ELF-1 (cell line): ENCODE results near the gene SUCLA2.
"Not testable (repeated sequence)": the region's sequence is repeated elsewhere in the genome, so short reads cannot be mapped to it uniquely, and the experiment has no call there.

Experiments
- DNase-seq: peaks from one replicate; pipeline ENCODE4 v3.0.0-alpha.2; 2016; ENCODE audit warnings: low read depth, low spot score

SUCLA2 gene

GRCh38 chr13:47991859-47992258 lies 9.2 kb downstream of the SUCLA2 start:
- no peak for DNase-seq

- no peak for DNase-seq
Observed at GRCh38 chr13:47990920-47991466, 10.1 kb downstream of the SUCLA2 start.

GRCh38 chr13:47990427-47990826 lies 10.6 kb downstream of the SUCLA2 start:
- no peak for DNase-seq

- no peak for DNase-seq
Observed at GRCh38 chr13:47983070-47983469, 18.0 kb downstream of the SUCLA2 start.

- DNase-seq: peak; percentile 18
Observed at GRCh38 chr13:47976325-47976724, 24.7 kb downstream of the SUCLA2 start.

GRCh38 chr13:47964863-47965262 lies 36.2 kb downstream of the SUCLA2 start:
- no peak for DNase-seq

GRCh38 chr13:47962237-47962636 lies 38.8 kb downstream of the SUCLA2 start:
- DNase-seq: no peak

GRCh38 chr13:47959468-47960247 lies 41.4 kb downstream of the SUCLA2 start:
- no peak for DNase-seq

- DNase-seq: no peak
Observed at GRCh38 chr13:47957073-47957472, 44.0 kb downstream of the SUCLA2 start.

GRCh38 chr13:47955836-47956235 lies 45.2 kb downstream of the SUCLA2 start:
- DNase-seq: no peak

GRCh38 chr13:47949799-47950198 lies 51.3 kb downstream of the SUCLA2 start:
- DNase-seq: no peak

- DNase-seq: no peak
Observed at GRCh38 chr13:47945738-47946137, 55.3 kb downstream of the SUCLA2 start.

GRCh38 chr13:47945146-47945545 lies 55.9 kb downstream of the SUCLA2 start:
- not testable (repeated sequence) for DNase-seq

GRCh38 chr13:47934371-47934770 lies 66.7 kb downstream of the SUCLA2 start:
- DNase-seq: no peak

GRCh38 chr13:47932950-47933923 lies 67.8 kb downstream of the SUCLA2 start:
- no peak for DNase-seq

GRCh38 chr13:47930649-47931165 lies 70.4 kb downstream of the SUCLA2 start:
- DNase-seq: no peak

GRCh38 chr13:47929156-47929555 lies 71.9 kb downstream of the SUCLA2 start:
- DNase-seq: no peak

GRCh38 chr13:47917022-47917574 lies 84.0 kb downstream of the SUCLA2 start:
- DNase-seq: peak; percentile 66

- peak; percentile 39 for DNase-seq
Observed at GRCh38 chr13:47908197-47908902, 92.7 kb downstream of the SUCLA2 start.

GRCh38 chr13:47904891-47905290 lies 96.2 kb downstream of the SUCLA2 start:
- DNase-seq: no peak

- DNase-seq: no peak
Observed at GRCh38 chr13:47904241-47904640, 96.8 kb downstream of the SUCLA2 start.
